22Rv1 (cell line): ENCODE results near the gene AWAT2.

ENCODE experiments used
- H3K27ac ChIP-seq: fragments of 450-650 bp; 2 replicates; pipeline ENCODE4 v1.5.1; 2017
- CTCF ChIP-seq: fragments of 450-650 bp; IDR thresholded peaks from 2 replicates; pipeline ENCODE4 v1.5.1; 2017; ENCODE audit warnings: mild to moderate bottlenecking
- ZFX ChIP-seq: fragments of 450-650 bp; IDR thresholded peaks from 2 replicates; pipeline ENCODE4 v1.6.1; 2017; ENCODE audit warnings: antibody characterized with exemption, borderline replicate concordance

AWAT2 gene

GRCh38 chrX:70042399-70043371 lies 7.1 kb downstream of the AWAT2 start:
- TF ChIP-seq ZFX (no peak), CTCF (no peak)
- H3K27ac ChIP-seq: no peak overlapping the region

- no peak for TF ChIP-seq ZFX
- no peak for TF ChIP-seq CTCF
These were observed 7.7 kb downstream of the AWAT2 start for GRCh38 chrX:70041993-70042392.

GRCh38 chrX:70039758-70040157 lies 10.0 kb downstream of the AWAT2 start:
- TF ChIP-seq CTCF (no peak), ZFX (no peak)
- peak overlapping the region; percentile 44 for H3K27ac ChIP-seq

More at GRCh38 chrX:70041993-70042392, 7.7 kb downstream of the AWAT2 start:
- no peak overlapping the region for H3K27ac ChIP-seq

- peak overlapping the region; percentile 44 for H3K27ac ChIP-seq
- TF ChIP-seq ZFX: no peak
- TF ChIP-seq CTCF: no peak
These were observed 10.8 kb downstream of the AWAT2 start for GRCh38 chrX:70038951-70039350.

- TF ChIP-seq ZFX (no peak), CTCF (no peak)
- peak overlapping the region; percentile 44 for H3K27ac ChIP-seq
These were observed 11.2 kb downstream of the AWAT2 start for GRCh38 chrX:70038515-70038914.

GRCh38 chrX:70034646-70035045 lies 15.1 kb downstream of the AWAT2 start:
- no peak for TF ChIP-seq CTCF
- no peak for TF ChIP-seq ZFX
- H3K27ac ChIP-seq: no peak overlapping the region
